GM18511 (cell line): Measurements from ENCODE around the gene TRPM1.

Experiments used
- ATAC-seq: cut with Tn5 transposase; IDR thresholded peaks from one replicate; pipeline ENCODE4 v1.9.1; 2021; ENCODE audit warnings: mild to moderate bottlenecking, moderate library complexity; ENCODE audit not compliant: unreplicated experiment

TRPM1 gene

GRCh38 chr15:30984118-30984517, 117.4 kb downstream of the TRPM1 start:
- ATAC-seq, result peak; percentile 6

- ATAC-seq, result no peak
Observed at GRCh38 chr15:30979457-30979856, 122.1 kb downstream of the TRPM1 start.

DNA sequence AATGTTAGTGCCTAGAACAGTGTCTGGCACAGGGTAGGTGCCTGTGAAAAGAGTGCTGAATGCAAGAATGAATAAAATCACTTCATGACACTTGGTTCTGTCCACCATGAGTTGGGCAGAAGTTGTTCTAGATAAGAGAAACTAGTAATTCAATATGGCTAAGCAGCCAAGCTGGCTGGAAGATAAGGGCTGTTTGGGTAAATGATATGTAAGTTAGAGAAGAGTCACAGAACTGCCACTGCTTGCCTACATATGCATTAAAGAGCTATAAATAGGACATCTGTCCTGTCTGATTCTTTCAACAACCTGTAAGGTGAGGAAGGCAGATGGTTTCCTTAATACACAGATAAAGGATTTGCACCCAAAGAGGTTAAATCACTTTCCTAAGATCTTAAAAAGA, 123.2 kb downstream of the TRPM1 start:
- no peak for ATAC-seq

DNA sequence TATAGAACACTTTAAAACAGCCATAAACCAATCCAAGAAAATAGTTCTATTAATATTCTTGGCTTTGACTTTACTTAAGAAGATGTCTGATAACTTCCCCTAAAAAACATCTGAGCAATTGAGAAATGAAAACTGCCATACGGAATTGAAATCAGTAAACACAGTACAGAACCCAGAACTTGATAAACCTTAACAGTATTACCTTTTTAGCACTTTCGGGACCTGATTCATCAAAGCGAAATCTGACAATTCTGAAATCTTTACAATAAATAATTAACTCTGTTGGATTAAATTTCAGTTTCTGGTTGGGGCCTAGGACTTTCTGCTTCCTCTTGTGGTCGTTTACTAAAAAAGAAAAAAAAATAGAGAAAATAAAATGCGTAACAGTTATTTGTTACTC, 127.4 kb downstream of the TRPM1 start:
- ATAC-seq, result peak; percentile 80

- no peak for ATAC-seq
Observed at GRCh38 chr15:30973379-30973778, 128.1 kb downstream of the TRPM1 start.

DNA sequence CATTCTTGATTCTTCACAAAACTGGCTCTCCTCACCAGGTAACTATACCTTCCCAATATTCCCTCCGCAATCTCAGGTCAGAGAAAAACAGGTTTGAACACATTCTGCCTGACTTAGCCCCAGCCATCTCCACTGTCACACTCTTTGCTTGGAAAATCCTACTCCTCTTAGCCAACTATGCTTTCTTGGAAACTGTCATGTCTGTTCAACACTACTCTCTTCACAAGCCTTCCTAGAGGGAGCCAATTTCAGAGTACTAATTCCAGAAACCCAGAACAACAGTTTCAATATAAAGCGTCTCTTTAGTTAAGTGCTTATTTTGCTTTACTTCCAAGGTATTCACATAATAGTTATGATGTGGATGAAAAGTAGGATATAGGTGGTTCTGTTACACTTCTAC, 131.8 kb downstream of the TRPM1 start:
- no peak for ATAC-seq

GRCh38 chr15:30963681-30964080, 137.8 kb downstream of the TRPM1 start:
- no peak for ATAC-seq

GRCh38 chr15:30962659-30963058, 138.9 kb downstream of the TRPM1 start:
- no peak for ATAC-seq

- no peak for ATAC-seq
Observed at GRCh38 chr15:30962079-30962478, 139.4 kb downstream of the TRPM1 start.

DNA sequence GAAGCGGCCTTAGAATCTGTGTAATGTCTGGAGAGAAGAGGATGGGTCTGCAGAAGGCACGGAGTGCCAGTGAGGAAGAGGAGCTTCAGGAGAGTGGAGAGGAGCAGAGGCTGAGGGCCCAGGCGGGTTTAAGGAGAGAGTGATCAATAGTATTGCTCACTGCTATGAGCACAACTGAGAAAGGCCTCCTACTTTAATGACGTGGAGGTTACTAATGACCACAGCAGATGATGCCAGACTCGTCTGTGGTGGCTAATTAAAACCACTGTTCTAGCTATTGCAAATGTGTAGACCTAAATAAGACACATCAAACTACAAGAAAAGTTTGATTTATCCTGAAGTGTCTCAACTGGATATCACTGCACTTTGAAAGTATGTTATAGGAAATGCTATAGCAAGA, 143.3 kb downstream of the TRPM1 start:
- ATAC-seq, result no peak

DNA sequence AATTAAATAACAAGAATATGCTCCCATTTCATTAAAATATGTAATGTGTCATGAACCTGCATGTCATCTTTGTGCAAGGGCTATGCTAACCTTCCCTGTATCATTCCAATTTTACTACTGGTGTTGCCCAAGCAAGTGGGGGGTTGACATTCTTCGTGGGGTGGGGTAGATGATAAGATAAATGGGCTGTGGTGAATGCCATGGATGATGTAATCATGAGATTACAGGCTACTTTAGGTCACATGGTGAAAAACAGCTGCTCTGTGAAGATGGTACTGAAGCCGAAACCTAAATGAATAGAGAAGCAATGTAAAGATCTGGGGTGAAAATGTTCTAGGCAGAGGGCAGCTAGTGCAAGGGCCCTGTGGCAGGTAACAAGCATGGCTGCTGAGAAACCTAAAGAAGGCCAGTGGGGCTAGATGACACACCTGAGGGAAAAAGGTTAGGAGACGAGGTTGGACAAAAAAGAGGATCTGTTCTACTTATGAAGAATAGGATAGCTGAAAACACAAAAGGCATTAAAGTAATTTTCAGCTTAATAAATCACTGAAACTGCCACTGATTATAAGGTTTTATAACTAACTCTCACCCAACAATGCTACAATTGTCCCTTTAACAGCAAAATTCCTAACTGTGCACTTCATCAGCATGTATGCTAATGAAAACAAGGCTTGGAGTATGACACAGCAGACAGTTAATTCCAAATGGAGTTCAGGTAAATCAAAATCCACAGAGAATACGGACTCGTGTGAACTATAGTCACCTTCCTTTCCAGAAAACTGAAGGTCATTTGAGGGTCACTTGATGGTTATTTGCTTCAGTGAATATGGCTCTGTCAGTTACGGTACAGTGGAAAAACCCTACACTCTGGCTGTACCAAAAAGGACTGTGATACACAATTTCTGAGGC, 145.1 kb downstream of the TRPM1 start:
- ATAC-seq, result no peak

GRCh38 chr15:30954674-30955073, 146.9 kb downstream of the TRPM1 start:
- ATAC-seq, result no peak

DNA sequence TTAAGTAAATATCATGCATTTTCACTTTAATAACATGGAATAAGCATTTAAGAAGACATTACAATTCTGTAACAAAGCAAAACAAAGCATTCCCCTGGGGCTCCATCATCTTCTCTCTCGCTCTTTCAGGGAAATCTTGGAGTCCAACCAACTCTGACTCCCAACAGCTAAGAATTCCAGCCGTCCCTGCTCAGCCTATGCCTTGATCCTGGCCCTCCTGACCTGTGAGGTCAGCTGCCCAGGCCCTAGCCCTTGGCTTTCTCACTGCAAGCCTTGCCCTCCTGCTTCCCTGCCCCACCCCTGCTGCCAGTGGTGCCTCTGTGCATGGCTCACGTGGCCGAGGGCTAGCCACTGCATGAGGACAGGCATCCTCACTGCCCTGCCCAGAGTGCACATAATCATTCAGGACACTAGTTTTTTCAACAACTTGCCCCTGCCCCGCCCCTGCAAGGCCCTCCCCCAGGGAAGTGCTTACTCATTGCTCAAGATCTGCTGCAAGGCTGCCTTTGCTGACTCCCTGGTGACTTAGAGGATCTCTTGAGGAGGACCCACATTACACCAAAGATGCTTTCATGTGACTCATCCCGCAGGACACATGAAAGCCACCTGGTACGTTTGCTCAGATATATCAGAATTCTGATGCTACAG, 147.7 kb downstream of the TRPM1 start:
- no peak for ATAC-seq

GRCh38 chr15:30953183-30953582, 148.3 kb downstream of the TRPM1 start:
- ATAC-seq, result no peak
